ENCODE results near the gene PGC.

Gene PGC

GRCh38 chr6:41728073-41728936, 18.9 kb downstream of the PGC start:
- DNase-seq: no peak

DNA sequence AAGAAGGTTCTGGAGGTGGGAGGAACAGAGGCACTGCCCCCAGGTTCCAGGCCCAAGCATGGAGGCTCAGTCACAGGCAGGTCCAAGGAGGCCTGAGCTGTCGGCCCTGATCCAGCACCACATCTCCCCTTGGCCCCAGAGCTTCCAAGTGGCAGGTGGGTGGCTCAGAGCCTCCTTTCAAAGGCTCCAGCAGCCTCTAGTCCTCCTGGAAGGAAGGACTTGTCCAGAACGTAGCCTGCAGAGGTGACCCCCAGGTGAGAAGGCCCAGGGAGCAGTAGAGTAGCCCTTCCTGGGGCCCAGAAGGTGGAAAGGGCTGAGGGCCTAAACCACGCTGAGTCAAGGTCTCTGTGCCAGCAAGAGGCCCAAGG, 19.5 kb downstream of the PGC start:
- no peak for DNase-seq

GRCh38 chr6:41726876-41727275, 20.3 kb downstream of the PGC start:
- no peak for DNase-seq

DNA sequence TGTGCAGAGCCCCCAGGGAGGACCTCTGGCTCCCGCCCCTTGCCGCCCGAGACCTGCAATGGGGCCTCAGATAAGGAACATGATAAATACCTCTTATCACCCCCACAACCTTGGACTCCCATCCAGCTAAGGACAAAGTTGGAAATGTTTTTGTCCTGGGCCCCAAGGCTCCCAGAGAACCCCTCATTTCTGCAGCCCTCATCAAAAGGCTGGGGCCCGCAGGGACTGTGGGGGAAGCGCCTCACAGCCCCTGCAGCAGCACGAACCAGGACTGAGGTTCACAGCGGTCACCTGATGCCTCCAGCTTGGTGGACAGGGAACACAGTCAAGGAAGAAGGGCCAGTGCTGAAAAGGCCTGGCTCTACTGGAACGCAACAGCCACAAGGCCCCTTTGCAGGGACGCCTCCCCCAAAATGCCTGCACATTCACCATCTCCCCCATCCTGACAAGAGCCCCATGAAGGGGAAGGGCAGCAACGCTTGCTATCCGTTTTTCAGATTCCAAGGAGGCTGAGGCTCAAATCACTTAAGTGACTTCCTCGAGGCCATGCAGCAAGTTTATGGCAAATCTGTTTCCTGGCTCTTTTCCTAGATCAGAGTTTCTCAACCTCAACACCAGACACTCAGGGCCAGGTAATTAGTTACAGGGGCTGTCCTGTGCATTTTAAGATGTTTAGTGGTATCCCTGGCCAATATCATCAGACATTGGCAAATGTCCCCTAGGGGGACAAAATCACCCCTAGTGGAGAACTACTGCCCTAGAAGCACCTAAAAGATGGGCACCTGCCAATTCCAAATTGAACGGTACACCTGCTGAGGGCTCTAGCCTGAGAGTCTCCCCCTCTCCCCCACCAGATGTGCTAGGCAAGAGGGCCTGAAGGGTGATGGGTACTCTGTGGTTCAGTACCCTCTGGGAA, 22.4 kb downstream of the PGC start:
- DNase-seq: no peak

GRCh38 chr6:41724228-41724580, 23.0 kb downstream of the PGC start:
- no peak for DNase-seq

DNA sequence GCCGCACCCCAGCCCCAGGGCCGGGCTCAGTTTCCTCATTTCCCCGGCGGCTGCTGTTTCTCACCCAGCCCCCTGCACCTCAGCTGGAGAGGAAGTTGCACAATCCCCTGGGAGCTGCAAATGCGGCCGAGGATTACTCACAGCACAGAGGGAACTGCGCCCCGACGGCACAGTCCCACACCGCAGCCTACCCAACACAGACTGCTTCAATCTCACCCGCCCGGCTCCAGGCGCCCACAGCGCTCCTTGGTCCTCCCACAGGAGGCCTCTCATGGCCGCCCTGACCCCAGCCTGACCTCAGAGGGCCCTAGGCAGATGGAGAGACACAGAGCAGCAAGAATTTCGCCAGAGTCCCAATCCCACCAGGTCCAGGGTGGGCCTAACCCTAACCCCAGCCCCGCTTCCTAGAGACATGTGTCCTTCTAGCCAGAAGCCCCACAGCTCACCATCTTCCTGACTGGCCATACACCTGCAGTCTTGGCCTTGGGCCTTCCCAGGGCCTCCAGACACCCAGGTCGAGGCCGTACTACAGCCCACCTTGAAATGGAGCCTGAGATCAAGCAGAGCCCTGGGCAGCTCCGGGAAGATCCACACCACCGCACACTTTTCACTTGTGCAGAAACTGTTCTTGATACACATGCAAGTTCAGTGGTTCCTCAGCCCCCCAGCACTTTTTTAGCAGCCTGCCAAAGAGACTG, 23.5 kb downstream of the PGC start:
- DNase-seq: no peak

DNA sequence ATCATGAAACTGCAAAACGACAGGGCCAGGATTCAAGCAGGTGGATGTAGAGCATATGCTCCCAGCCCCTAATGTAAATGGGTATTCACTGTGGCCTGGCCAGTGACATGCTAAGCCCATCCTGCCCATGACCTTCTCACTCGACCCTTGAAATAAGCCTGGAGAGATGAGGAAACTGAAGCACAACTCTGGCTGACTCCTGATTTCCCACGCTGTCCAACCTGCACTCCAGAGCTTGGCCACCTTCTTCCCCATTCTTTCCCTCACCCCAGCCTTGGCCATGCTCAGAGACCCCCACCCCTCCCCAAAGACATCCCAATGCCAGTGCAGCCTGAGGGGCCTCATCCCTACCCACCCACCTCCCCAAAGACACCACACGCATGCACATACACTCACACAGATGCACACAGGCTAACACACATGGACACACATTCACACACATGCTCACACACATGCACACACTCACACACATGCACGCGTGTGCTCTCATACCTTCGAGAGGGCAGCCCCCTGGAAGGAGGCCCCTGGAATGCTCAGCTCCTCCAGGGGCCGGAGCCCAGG, 24.1 kb downstream of the PGC start:
- DNase-seq: no peak

DNA sequence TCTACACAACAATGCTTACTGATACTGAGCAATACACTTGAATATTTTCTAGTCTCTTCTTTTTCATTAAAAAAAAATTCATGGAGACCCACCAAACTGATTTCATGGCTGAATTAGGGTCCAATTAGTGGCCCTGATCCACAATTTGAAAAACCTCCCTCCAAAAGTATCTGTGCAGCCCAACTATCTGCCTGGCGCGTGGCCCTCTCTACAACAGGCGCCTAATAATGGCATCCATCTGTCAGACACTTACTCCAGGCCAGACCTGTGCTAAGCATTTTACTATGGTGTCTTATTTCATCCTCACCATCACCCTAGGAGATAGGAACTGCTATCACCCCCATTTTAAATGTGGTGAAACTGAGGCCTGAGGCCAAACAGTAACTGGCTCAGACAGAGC, 25.8 kb downstream of the PGC start:
- DNase-seq: no peak

- DNase-seq: no peak
Measured at GRCh38 chr6:41720783-41721182, 26.4 kb downstream of the PGC start.

- no peak for DNase-seq
Measured at GRCh38 chr6:41720262-41720620, 27.0 kb downstream of the PGC start.

- DNase-seq: no peak
Measured at GRCh38 chr6:41719436-41720261, 27.5 kb downstream of the PGC start.

GRCh38 chr6:41718828-41719227, 28.4 kb downstream of the PGC start:
- DNase-seq: no peak

- DNase-seq: no peak
Measured at GRCh38 chr6:41717392-41717736, 29.8 kb downstream of the PGC start.

DNA sequence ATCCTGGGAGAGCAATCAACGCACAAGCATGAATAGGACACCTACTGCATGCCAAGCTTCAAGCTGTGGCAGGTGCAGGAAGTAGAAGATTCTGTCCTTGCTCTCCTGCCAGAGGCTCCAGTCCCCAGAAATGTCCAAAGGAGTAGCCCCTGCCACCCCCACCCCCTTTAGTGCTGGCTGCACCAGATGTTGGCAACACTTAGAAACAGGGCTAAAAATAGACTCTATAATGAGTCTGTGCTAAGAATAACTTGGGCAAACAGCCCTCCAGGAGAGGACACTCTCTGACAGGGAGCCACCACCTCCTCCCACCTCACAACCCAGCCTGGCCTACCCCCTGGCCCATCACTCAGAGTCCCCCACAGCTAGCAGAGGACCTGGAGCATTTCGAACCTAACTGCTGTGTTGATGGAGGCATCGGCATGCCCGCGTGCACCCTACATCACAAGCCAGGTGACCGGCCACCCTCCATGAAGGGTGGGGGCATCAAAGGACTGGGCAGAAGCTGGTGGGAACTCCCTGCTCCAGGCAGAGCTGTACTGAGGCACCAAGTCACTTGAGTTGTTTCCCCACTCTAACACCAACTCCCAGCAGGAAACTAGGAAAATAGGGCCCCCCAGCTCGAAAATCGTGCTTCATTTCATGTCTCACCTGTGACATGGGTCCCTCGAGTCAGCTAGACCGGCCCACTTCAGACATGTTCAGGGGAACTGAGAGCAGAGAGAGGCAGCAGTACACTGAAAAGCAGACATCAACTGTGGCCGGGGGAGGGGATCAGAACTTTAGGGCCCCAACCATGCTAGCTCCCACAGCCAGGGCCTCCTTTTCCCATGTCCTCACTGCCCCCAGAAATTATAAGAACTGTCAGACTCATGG, 30.4 kb downstream of the PGC start:
- no peak for DNase-seq

GRCh38 chr6:41715795-41716515, 31.2 kb downstream of the PGC start:
- no peak for DNase-seq

DNA sequence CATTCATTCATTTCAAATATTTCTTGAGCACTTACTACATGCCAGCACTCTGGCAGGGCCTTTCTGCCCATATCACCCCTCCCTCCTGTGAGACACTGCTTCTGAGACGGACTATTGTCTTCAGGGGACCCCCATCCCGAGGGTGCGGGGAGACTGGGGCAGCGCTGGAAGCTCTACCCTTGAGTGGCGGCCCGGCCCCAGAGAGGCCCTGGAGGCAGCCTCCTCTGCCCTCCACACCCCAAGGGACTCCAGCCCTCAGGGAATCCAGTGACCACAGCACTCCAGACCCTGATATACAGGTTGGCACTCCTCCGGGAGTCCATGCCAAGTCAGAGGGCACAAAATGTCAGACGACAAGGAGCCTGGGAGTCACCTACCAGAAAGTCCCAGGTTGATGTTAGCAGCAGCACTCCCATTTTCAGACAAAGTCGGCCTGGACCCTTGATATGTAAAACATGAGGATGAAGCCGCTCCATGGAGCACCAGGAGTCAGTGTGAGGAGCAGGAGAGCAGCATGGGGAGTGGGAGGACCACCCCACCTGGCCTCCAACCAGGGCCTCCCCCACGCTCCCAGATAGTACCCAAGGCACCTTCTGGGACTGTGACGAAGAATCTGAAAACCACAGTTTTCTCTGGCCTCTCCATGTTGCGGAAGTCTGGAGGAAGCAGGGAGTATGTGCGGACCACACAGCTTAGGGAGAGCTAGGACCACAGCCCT, 32.5 kb downstream of the PGC start:
- no peak for DNase-seq

DNA sequence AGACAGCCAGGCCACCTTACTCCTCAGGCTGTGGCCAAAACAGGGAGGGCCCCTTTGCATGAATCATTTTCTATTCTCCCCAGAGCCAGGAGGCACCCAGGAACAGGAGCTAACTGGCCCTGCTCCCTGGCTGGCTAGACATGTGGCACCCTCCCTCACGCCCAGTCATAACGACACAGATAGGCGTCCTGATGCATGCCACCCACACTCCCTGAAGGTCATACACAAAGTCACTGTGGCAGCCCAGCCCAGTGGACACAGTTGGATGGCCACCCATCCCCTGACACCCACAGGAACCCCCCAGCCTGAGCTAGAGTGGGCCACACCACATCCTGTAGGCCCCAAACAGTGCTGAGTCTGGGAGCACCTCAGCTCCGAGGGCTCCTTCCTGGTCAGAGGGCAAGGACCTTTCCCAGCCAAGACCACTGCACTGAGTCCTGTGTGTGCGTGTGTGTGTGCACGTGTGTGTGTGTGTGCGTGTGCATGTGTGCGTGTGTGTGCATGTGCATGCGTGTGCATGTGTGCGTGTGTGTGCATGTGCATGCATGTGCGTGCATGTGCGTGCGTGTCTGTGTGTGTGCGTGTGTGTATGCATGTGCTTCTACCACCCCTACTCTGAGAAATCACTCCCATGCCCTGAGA, 33.4 kb downstream of the PGC start:
- no peak for DNase-seq

- DNase-seq: no peak
Measured at GRCh38 chr6:41713159-41713649, 34.0 kb downstream of the PGC start.

- DNase-seq: no peak
Measured at GRCh38 chr6:41712651-41713103, 34.5 kb downstream of the PGC start.
